WTC11 (cell line): Measurements from ENCODE around the gene SND1.

Source experiments
- ATF1 ChIP-seq: sonication (generic); formaldehyde crosslinking; IDR thresholded peaks from 2 replicates; pipeline ENCODE4 v1.8.1; 2023; ENCODE audit warnings: mild to moderate bottlenecking, moderate library complexity, missing genetic modification reagents
- MLX ChIP-seq: sonication (generic); formaldehyde crosslinking; IDR thresholded peaks from 2 replicates; pipeline ENCODE4 v1.8.1; 2023; ENCODE audit warnings: mild to moderate bottlenecking, missing genetic modification reagents, moderate library complexity
- NR3C1 ChIP-seq: sonication (generic); formaldehyde crosslinking; conservative IDR thresholded peaks from 2 replicates; pipeline ENCODE4 v1.8.1; 2023; ENCODE audit warnings: low read depth, mild to moderate bottlenecking, missing genetic modification reagents
- USF2 ChIP-seq: sonication (generic); formaldehyde crosslinking; IDR thresholded peaks from 2 replicates; pipeline ENCODE4 v1.8.1; 2023; ENCODE audit warnings: mild to moderate bottlenecking, missing genetic modification reagents, moderate library complexity
- TF ChIP-seq, protein P1 (sequence below): fragments of 200-600 bp; IDR thresholded peaks from 2 replicates; pipeline ENCODE4 v1.8.0; 2022; ENCODE audit warnings: antibody characterized with exemption
- TF ChIP-seq, protein P2 (sequence below): sonication (generic); formaldehyde crosslinking; IDR thresholded peaks from 2 replicates; pipeline ENCODE4 v1.8.1; 2023; ENCODE audit warnings: mild to moderate bottlenecking, missing genetic modification reagents, borderline replicate concordance

DNA sequence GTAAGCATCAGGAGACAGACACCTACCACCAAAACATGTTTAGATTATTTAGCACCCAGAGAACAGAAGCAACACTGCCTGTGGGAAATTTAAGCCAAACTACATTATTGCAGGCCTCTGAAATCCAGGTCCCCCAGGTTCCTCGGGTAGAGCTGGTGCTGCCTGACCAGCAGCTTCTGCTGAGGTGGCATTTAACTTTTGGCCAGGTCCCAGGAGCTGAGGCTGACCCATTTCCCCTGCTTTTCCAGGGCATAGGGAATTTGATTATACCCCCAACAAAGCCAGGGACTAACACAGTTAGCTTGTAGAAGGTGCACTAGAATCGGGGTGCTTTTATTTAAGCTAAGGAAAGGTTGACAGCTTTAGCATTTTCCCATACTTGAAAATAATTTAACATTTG lies 374.6 kb downstream of the SND1 start:
- no peak for TF ChIP-seq MLX (CRISPR knock-in tag)
- no peak for TF ChIP-seq ATF1
- TF ChIP-seq, protein P1, sequence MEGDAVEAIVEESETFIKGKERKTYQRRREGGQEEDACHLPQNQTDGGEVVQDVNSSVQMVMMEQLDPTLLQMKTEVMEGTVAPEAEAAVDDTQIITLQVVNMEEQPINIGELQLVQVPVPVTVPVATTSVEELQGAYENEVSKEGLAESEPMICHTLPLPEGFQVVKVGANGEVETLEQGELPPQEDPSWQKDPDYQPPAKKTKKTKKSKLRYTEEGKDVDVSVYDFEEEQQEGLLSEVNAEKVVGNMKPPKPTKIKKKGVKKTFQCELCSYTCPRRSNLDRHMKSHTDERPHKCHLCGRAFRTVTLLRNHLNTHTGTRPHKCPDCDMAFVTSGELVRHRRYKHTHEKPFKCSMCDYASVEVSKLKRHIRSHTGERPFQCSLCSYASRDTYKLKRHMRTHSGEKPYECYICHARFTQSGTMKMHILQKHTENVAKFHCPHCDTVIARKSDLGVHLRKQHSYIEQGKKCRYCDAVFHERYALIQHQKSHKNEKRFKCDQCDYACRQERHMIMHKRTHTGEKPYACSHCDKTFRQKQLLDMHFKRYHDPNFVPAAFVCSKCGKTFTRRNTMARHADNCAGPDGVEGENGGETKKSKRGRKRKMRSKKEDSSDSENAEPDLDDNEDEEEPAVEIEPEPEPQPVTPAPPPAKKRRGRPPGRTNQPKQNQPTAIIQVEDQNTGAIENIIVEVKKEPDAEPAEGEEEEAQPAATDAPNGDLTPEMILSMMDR = no peak
- no peak for TF ChIP-seq NR3C1 (CRISPR knock-in tag)
- TF ChIP-seq USF2 (CRISPR knock-in tag) = no peak
- TF ChIP-seq, protein P2, sequence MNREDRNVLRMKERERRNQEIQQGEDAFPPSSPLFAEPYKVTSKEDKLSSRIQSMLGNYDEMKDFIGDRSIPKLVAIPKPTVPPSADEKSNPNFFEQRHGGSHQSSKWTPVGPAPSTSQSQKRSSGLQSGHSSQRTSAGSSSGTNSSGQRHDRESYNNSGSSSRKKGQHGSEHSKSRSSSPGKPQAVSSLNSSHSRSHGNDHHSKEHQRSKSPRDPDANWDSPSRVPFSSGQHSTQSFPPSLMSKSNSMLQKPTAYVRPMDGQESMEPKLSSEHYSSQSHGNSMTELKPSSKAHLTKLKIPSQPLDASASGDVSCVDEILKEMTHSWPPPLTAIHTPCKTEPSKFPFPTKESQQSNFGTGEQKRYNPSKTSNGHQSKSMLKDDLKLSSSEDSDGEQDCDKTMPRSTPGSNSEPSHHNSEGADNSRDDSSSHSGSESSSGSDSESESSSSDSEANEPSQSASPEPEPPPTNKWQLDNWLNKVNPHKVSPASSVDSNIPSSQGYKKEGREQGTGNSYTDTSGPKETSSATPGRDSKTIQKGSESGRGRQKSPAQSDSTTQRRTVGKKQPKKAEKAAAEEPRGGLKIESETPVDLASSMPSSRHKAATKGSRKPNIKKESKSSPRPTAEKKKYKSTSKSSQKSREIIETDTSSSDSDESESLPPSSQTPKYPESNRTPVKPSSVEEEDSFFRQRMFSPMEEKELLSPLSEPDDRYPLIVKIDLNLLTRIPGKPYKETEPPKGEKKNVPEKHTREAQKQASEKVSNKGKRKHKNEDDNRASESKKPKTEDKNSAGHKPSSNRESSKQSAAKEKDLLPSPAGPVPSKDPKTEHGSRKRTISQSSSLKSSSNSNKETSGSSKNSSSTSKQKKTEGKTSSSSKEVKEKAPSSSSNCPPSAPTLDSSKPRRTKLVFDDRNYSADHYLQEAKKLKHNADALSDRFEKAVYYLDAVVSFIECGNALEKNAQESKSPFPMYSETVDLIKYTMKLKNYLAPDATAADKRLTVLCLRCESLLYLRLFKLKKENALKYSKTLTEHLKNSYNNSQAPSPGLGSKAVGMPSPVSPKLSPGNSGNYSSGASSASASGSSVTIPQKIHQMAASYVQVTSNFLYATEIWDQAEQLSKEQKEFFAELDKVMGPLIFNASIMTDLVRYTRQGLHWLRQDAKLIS (CRISPR knock-in tag) = no peak
